GM12872 (cell line): ENCODE measurements around the gene C1orf232.

Experiments
- TF ChIP-seq, protein P1 (sequence below): IDR thresholded peaks from 3 replicates; pipeline ENCODE4 v1.5.1; 2011; ENCODE audit warnings: low read depth, mild to moderate bottlenecking, low read length, moderate library complexity; ENCODE audit not compliant: insufficient read depth

The C1orf232 gene

DNA sequence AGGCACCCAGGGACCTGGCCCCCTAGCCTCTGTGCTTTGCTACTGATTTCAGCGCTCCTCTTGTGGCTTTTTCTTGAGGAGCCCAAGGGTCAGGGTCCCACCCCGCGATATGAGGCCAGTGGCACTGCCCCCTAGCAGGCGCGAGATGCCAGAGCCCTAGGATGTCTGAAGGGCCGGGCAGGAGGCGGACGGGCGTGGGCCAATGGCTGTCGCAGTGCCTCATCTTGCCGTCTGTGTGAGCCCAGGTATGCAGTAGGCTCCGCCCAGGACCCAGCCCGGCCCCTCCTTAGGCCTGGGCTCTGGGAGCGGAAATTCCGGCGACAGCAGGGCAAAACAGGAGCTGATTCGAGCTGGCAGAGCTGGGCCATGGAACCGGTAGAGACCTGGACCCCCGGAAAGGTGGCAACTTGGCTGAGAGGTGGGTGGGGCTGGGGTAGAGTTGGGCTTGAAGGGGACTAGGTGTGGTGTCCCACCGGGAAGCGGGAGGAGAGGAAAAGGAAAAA is 8.5 kb upstream of the C1orf232 start, which contains the start of gene CNKSR1:
Gene CNKSR1, plus strand, starts transcription at position 310 of the 503 bp plus-strand sequence. Its CDS starts 57 bp downstream, at position 367.
- TF ChIP-seq, protein P1, sequence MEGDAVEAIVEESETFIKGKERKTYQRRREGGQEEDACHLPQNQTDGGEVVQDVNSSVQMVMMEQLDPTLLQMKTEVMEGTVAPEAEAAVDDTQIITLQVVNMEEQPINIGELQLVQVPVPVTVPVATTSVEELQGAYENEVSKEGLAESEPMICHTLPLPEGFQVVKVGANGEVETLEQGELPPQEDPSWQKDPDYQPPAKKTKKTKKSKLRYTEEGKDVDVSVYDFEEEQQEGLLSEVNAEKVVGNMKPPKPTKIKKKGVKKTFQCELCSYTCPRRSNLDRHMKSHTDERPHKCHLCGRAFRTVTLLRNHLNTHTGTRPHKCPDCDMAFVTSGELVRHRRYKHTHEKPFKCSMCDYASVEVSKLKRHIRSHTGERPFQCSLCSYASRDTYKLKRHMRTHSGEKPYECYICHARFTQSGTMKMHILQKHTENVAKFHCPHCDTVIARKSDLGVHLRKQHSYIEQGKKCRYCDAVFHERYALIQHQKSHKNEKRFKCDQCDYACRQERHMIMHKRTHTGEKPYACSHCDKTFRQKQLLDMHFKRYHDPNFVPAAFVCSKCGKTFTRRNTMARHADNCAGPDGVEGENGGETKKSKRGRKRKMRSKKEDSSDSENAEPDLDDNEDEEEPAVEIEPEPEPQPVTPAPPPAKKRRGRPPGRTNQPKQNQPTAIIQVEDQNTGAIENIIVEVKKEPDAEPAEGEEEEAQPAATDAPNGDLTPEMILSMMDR: no peak

DNA sequence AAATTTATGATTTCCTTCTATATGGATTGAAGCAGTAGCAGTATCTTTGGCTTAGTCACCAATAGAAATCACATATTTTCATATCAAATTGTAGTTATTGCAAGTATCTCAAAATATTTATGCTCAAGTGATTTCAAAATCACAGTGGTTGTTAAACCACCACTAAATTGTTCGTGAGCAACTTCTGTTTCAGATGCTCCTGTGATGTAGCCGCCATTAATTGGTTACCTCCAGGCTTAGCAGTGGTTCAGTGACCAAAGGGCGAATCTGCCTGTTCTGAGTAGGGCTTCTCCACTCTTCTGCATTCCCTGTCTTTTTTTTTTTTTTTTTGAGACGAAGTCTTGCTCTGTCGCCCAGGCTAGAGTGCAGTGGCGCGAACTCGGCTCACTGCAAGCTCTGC is 6.6 kb upstream of the C1orf232 start:
- TF ChIP-seq, protein P1: no peak

DNA sequence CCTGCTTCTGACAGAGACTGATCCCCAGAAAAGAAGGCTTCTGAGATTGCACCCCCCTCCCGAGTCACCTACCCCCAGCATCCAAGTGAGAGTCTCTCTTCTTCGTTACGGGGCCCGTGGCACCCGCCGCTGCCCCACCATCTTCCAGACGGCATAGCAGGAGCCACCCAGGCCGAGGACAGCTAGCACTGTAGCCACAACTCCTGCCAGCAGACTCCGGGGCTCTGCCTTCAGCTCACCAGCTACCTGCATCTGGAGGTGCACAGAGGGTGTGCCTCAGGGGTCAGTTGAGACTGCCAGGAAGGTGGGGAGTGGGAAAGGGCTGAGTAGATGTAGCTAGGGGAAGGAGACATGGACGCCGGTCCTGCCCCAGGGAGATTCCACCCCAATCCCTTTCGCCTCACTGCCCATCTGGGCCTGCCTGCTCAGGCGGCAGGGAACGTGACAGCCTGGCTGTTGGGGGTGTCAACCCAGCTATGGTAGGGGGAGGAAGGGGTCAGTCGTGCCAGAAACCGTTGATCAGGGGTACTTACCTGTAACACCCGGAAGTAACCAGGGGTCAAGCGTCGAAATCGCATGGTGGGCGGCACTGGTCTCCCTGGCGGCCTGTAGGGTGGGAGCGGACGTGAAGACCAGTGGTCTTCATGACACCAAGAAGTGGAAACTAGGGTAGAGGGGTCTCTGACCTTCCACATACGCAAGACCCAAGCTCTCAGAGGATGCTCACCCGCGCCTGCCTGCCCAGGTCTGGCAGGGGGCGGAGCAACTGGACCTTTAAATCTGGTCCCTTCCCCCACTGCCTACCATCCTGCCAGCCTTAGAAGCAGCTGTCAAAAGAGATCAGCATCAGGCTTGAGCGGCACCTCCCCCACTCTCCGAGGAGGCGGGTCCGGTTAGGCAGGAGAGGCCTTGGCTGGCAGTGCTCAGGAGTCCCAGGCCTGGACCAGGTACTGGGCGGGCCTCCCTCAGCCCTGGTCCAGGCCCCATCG is 2.6 kb upstream of the C1orf232 start, which contains the start of gene ZNF593OS:
Gene ZNF593OS, minus strand, starts transcription at position 749 of the 989 bp plus-strand sequence. Its CDS starts 171 bp downstream, at position 578.
- TF ChIP-seq, protein P1: no peak

DNA sequence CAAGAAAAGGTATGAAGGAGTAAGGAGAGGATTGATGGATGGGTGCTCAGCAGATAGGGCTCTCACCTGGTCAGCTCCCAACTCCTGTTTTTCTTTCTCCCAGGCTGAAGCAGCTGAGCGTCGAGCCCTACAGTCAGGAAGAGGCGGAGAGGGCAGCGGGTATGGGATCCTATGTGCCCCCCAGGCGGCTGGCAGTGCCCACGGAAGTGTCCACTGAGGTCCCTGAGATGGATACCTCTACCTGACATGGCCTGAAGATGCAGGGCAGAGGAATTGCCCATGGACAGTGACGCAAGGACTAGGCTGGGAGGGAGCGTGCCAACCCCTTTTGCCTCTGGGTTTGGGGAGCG is 1.7 kb upstream of the C1orf232 start:
- TF ChIP-seq, protein P1: no peak

DNA sequence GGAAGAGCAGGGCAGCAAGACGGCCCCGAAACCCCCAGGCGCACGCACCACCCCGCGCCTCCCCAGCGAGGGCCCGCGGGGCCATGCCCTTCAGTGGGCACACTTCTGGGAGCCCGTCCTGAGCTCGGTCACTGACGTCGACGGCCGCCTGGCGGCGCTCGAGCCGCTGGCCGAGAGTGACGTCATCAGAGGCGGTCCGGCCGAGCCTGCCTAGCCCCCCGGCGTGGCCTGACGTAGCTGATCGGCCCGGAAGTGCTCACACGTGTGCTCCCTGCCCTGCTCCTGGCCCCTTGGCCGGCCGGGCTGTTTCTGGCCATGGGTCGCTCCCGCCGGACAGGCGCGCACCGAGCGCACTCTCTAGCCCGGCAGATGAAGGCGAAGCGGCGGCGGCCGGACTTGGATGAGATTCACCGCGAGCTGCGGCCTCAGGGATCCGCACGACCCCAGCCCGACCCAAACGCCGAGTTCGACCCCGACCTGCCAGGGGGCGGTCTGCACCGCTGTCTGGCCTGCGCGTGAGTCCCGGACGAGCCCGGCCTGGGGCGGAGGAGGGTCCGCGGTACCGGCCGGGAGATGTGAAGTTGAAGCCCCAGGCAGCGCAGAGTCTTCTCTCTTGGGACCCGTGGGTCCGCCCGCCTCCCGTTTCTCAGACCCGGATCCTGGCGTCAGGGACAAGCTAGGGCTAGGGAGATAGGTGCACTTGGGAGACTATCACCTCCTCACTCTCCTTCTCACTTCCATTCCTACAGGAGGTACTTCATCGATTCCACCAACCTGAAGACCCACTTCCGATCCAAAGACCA is 1.1 kb upstream of the C1orf232 start, which contains the start of gene ZNF593:
Gene ZNF593, plus strand, starts transcription at position 240 of the 803 bp plus-strand sequence. Its CDS starts 76 bp downstream, at position 316.
- TF ChIP-seq, protein P1: peak; percentile 98

DNA sequence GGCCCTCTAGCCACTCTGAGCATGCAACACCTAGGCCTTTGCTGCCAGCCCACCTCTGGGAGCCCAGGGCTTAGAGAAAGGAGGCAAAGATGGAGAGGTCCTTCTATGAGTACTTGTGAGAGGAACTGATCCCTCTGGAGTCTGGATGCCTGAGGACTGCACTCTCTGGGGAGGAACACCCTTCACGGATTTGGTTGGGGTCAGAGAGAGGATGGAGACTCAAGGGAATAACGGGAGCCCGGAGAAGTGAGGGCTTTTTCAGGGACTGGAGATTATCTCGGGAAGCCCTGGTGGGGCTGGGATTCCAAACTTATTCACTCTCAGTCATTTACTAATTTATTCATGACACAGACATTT is 413 bp upstream of the C1orf232 start:
- TF ChIP-seq, protein P1: no peak
